Stimulated activated CD4-positive, alpha-beta T cell treated with anti-CD3 and anti-CD28 coated beads, Interleukin-2, amount 100 ng/mL, for 24 hours (primary cell): Measurements from ENCODE around the gene RCSD1.

Source experiments
- DNase-seq, 2 donors: peaks; one replicate each; pipeline ENCODE4 v3.0.0-alpha.2; 2020

RCSD1 gene

GRCh38 chr1:167693425-167694045, 63.5 kb downstream of the RCSD1 start:
- DNase-seq = no peak

DNA sequence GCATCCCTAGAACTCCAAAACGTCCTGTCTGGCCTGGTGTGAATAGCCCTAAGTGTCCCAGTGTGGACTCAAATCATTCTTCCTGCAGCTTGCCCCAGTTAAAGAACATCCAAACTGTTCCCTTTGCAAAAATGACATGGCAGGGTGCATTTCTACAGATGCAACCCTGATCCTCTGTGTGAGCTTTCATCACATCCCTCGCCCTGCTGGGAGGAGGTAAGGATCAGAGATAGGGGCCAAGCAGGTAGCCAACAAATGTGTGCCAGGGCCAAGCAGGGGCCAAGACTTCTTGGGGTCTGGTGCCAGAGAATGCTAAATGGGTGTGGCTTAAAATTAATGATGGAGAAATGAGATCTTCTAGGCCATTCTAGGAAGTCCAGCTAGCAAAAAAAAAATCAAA, 64.7 kb downstream of the RCSD1 start:
- DNase-seq = no peak

DNA sequence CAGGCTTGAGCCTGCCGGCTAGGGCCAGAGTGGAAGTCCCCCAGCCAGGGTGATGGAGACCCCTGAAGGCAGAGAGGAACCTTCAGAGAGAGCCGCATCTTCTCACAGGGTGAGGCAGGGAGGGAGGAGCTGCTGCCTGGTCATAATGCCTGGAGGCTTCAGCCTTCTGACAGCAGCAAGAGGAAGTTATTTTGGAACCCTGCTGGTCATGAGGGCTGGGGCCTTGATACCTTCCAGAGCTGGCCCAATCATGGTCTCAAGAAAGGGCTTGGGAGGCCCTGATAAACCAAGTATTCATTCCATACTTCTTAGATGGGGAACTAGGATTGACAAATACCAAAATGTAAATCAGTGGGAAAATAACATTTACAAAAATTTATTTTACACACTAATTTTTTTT, 65.1 kb downstream of the RCSD1 start:
- no peak for DNase-seq

- no peak for DNase-seq
Measured at GRCh38 chr1:167695756-167696561, 65.9 kb downstream of the RCSD1 start.

DNA sequence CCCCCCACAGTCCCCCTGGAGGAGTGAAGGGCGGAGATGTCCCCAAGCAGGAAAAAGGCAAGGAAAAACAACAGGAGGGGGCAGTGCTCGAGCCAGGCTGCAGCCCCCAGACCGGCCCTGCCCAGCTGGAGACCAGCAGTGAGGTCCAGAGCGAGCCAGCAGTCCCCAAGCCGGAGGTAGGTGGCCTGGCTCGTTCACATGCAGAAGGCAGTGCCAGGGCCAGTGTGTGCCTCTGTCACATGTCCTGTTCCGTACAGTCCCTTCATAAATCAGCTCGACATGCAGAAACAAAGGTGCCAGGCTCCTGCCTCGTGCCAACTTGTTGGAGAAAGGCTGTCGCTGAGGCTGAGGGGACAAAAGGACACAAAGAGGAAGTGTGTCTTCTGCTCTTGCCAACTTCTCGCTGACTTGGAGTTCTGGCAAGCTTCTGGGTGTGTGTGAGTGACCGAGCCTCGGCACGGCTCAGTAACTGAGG, 67.7 kb downstream of the RCSD1 start:
- no peak for DNase-seq

DNA sequence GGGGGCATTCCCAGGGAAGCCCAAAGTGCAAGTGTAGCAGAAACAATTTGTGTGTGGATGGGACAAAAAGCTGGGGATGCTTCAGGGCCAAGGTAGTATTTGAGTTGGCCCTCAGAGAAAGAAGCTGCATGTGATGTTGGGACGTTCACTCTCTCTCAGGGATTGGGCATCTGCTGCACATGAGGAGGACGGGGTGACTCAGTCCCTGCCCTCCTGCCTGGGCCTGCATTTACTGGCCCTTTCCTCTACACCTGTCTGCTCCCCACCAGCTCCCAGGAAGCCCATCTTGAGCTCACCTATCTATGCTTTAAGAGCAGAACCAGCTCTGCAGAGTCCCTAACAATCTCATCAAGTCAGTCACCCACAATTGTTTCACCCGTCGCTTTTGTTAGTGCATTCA, 68.3 kb downstream of the RCSD1 start:
- no peak for DNase-seq

- no peak for DNase-seq
Measured at GRCh38 chr1:167701510-167701909, 71.5 kb downstream of the RCSD1 start.

GRCh38 chr1:167703557-167703956, 73.5 kb downstream of the RCSD1 start:
- DNase-seq = no peak

- no peak for DNase-seq
Measured at GRCh38 chr1:167704715-167705114, 74.7 kb downstream of the RCSD1 start.

DNA sequence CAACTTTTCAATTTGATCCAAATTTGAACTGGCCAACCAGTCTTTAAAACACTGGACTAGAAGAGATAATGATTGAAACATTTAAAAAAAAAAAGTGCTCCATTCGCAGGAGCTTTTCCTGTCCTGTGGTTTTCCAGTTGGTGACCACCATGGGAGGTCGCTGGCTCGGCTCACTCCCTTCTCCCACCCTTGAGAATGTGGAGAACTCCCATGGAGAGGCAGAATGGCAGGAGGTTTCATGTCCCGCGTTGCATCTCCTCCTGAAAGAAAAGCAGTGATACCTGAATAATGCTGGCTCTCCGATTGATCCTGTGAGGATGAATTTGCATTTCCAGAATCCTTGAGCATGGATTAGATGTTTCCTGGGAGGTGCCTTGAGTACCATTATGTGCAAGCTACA, 75.2 kb downstream of the RCSD1 start:
- no peak for DNase-seq

- no peak for DNase-seq
Measured at GRCh38 chr1:167706363-167706762, 76.3 kb downstream of the RCSD1 start.

- no peak for DNase-seq
Measured at GRCh38 chr1:167706931-167707877, 77.2 kb downstream of the RCSD1 start.

- no peak for DNase-seq
Measured at GRCh38 chr1:167707942-167708341, 77.9 kb downstream of the RCSD1 start.

DNA sequence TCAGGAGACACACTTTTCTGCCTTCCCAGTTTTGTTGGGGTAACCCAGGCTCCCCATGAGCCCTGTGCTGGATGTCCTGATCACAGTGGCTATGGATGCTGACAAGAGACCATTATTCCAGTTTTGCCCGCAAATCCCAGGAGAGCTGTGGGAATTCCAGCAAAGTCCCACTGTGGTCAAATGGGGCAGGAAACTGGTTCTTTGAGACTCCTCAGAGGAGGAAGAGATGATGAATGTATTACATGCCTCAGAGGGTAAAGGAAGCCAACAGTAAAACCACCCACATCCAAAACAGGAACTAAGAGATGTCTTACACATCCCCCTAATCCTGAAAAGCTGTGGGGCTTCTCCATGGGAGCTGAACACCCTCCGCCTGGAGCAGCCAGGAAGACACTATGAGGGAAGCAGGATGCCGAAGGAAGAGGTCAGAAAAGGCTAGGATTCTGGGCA, 78.9 kb downstream of the RCSD1 start:
- no peak for DNase-seq

- DNase-seq = no peak
Measured at GRCh38 chr1:167710836-167711235, 80.8 kb downstream of the RCSD1 start.

DNA sequence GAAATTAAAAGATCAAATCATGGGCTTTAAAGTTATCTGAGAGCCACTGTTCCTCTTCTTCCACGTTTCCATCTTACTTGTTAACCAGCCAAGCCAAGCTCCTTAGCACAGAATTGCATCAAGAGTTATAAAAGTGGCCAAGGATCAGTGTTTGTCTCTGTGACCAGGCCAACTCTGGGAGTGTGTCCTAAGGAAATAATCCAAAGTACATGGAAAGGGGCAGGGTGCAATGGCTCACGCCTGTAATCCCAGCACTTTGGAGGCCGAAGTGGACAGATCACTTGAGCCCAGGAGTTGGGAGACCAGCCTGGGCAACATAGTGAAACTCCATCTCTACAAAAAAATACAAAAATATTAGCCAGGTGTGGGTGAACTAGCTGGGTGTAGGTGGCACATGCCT, 81.8 kb downstream of the RCSD1 start:
- no peak for DNase-seq

DNA sequence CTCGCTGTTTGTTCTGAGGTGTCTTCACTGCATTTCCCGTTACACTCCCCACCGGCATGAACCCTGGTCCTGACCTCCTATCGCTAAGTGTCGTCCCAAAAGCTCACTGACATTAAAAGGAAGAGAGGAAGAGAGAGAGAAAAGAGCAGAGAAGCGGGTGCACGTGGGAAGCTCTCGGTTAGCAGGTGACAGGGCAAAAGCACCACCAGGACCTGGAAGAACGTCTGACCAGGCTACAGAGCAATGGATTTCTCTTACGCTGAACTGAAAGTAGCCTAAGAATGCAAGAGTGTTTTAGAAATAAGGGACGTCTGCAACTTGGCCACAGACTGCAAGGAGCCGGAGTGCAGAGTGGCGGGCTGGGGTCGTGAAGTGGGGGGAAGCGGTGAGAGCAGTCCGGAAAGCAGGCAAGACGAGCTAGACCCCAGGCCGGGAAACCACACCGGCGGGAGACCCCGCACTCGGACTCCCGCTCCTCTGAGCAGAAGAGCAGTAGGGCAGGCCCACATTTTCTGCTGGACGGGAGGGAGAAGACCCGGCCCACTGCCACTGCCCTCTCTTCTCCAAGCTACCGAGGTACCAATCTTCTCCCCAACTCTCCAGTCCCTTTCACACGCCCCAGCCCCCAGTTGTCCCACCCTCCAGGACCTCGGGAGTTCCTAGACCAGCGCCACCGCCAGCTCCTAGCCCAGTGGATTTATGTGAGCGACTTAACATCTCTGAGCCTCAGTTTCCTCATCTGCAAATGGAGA, 83.5 kb downstream of the RCSD1 start:
- peak; percentile 23 to 38 for DNase-seq

- peak in 1 of 2 donors; percentile 85 for DNase-seq
Measured at GRCh38 chr1:167714098-167714438, 84.0 kb downstream of the RCSD1 start.

- peak; percentile 94 to 95 for DNase-seq
Measured at GRCh38 chr1:167714439-167715156, 84.6 kb downstream of the RCSD1 start.

DNA sequence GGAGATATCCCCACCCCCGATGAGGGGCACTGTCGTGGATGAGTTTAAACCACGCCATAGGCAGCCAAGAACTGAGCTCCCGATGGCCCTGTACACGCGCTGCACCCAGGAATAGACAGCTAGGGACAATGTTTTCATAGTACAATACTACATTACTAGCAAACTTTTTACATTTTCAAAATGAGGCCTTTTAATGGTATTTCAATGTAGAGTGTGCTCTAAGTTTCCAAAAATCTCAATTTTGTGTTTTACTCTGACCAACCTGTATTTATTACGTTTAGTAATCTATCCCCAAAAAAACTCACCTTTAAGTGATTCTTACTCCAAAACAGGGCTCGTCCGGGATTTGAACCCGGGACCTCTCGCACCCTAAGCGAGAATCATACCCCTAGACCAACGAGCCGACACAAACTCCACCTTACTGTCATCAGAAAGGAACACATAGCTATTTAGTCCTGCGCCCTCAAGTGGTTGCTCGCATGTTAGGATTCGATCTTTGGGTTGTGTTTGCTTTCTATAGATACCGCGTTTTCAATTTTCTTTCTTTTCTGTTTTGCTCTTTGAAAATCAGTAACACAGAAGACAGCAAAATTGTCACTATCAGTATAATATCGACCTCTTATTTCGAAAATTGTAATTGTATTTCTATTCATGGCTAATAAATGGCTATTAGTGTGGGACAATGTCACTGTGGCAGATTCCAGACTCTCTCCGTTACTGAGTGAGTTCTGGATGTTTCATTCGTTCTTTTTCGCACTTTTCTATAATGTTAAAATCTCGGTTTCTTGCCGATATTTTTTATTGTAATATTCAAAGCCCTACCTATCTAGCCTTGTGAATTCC, 85.3 kb downstream of the RCSD1 start:
- peak; percentile 90 for DNase-seq

- DNase-seq = no peak
Measured at GRCh38 chr1:167716000-167716271, 85.9 kb downstream of the RCSD1 start.
